HEK293 (cell line): ENCODE data around the gene CPLX3.
A peak's percentile ranks its signal among the peaks of the same experiment; 100 is the strongest.

ENCODE experiments used
- BCL6B ChIP-seq: fragments of 450-650 bp; formaldehyde crosslinking; IDR thresholded peaks from 2 replicates; pipeline ENCODE4 v1.5.1; 2017; ENCODE audit warnings: missing biosample characterization, missing genetic modification characterization
- ELK4 ChIP-seq: IDR thresholded peaks from 2 replicates; pipeline ENCODE4 v1.6.1; 2011; ENCODE audit warnings: mild to moderate bottlenecking, low read depth, low read length, borderline replicate concordance
- GLI4 ChIP-seq: fragments of 450-650 bp; formaldehyde crosslinking; IDR thresholded peaks from 2 replicates; pipeline ENCODE4 v1.5.1; 2016; ENCODE audit warnings: missing biosample characterization, missing genetic modification characterization
- HOXC10 ChIP-seq: sonication (generic); formaldehyde crosslinking; IDR thresholded peaks from 2 replicates; pipeline ENCODE4 v1.8.1; 2023; ENCODE audit warnings: mild to moderate bottlenecking, missing genetic modification reagents
- MYNN ChIP-seq: fragments of 450-650 bp; formaldehyde crosslinking; IDR thresholded peaks from 2 replicates; pipeline ENCODE4 v1.5.1; 2016; ENCODE audit warnings: missing biosample characterization, missing genetic modification characterization, borderline replicate concordance
- OVOL3 ChIP-seq: fragments of 450-650 bp; formaldehyde crosslinking; IDR thresholded peaks from 2 replicates; pipeline ENCODE4 v1.5.1; 2016; ENCODE audit warnings: missing biosample characterization, missing genetic modification characterization
- PRDM4 ChIP-seq: fragments of 450-650 bp; formaldehyde crosslinking; IDR thresholded peaks from 2 replicates; pipeline ENCODE4 v1.5.1; 2017; ENCODE audit warnings: missing biosample characterization, missing genetic modification characterization
- ZBTB49 ChIP-seq: fragments of 450-650 bp; formaldehyde crosslinking; IDR thresholded peaks from 2 replicates; pipeline ENCODE4 v1.5.1; 2016; ENCODE audit warnings: missing biosample characterization, missing genetic modification characterization, low read depth
- ZBTB7A ChIP-seq: fragments of 450-650 bp; formaldehyde crosslinking; IDR thresholded peaks from 2 replicates; pipeline ENCODE4 v1.5.1; 2016; ENCODE audit warnings: low read depth, missing biosample characterization, missing genetic modification characterization
- ZFHX2 ChIP-seq: fragments of 450-650 bp; formaldehyde crosslinking; conservative IDR thresholded peaks from 2 replicates; pipeline ENCODE4 v1.5.1; 2016; ENCODE audit warnings: missing biosample characterization, missing genetic modification characterization
- ZFP3 ChIP-seq: fragments of 450-650 bp; formaldehyde crosslinking; IDR thresholded peaks from 2 replicates; pipeline ENCODE4 v1.5.1; 2016; ENCODE audit warnings: low read depth, missing biosample characterization, missing genetic modification characterization
- ZNF114 ChIP-seq: fragments of 450-650 bp; formaldehyde crosslinking; IDR thresholded peaks from 2 replicates; pipeline ENCODE4 v1.5.0; 2017; ENCODE audit warnings: missing biosample characterization, missing genetic modification characterization
- ZNF132 ChIP-seq: fragments of 450-650 bp; formaldehyde crosslinking; IDR thresholded peaks from 2 replicates; pipeline ENCODE4 v1.5.1; 2017; ENCODE audit warnings: missing biosample characterization, missing genetic modification characterization, borderline replicate concordance
- ZNF138 ChIP-seq: fragments of 450-650 bp; formaldehyde crosslinking; IDR thresholded peaks from 2 replicates; pipeline ENCODE4 v1.5.1; 2016; ENCODE audit warnings: missing biosample characterization, missing genetic modification characterization, borderline replicate concordance
- ZNF157 ChIP-seq: fragments of 450-650 bp; formaldehyde crosslinking; IDR thresholded peaks from 2 replicates; pipeline ENCODE4 v1.5.1; 2016; ENCODE audit warnings: missing biosample characterization, missing genetic modification characterization
- ZNF248 ChIP-seq: fragments of 450-650 bp; formaldehyde crosslinking; IDR thresholded peaks from 2 replicates; pipeline ENCODE4 v1.5.1; 2017; ENCODE audit warnings: missing biosample characterization, missing genetic modification characterization
- ZNF335 ChIP-seq: fragments of 450-650 bp; formaldehyde crosslinking; conservative IDR thresholded peaks from 2 replicates; pipeline ENCODE4 v1.5.1; 2016; ENCODE audit warnings: missing biosample characterization, missing genetic modification characterization
- ZNF341 ChIP-seq: fragments of 450-650 bp; formaldehyde crosslinking; IDR thresholded peaks from 2 replicates; pipeline ENCODE4; 2016; ENCODE audit warnings: low read depth, missing biosample characterization, missing genetic modification characterization
- ZNF350 ChIP-seq: fragments of 450-650 bp; formaldehyde crosslinking; IDR thresholded peaks from 2 replicates; pipeline ENCODE4 v1.5.0; 2017; ENCODE audit warnings: missing biosample characterization, mild to moderate bottlenecking, missing genetic modification characterization
- ZNF366 ChIP-seq: fragments of 450-650 bp; formaldehyde crosslinking; conservative IDR thresholded peaks from 2 replicates; pipeline ENCODE4 v1.5.1; 2016; ENCODE audit warnings: missing biosample characterization, missing genetic modification characterization
- ZNF394 ChIP-seq: fragments of 450-650 bp; formaldehyde crosslinking; IDR thresholded peaks from 2 replicates; pipeline ENCODE4 v1.5.1; 2016; ENCODE audit warnings: missing biosample characterization, missing genetic modification characterization, mild to moderate bottlenecking, moderate library complexity, borderline replicate concordance
- ZNF501 ChIP-seq: fragments of 450-650 bp; formaldehyde crosslinking; IDR thresholded peaks from 2 replicates; pipeline ENCODE4 v1.5.1; 2016; ENCODE audit warnings: missing biosample characterization, missing genetic modification characterization
- ZNF510 ChIP-seq: fragments of 450-650 bp; formaldehyde crosslinking; IDR thresholded peaks from 2 replicates; pipeline ENCODE4 v1.5.1; 2018; ENCODE audit warnings: mild to moderate bottlenecking, missing genetic modification characterization, missing biosample characterization; ENCODE audit not compliant: insufficient replicate concordance
- ZNF530 ChIP-seq: fragments of 450-650 bp; formaldehyde crosslinking; IDR thresholded peaks from 2 replicates; pipeline ENCODE4 v1.5.1; 2016; ENCODE audit warnings: low read depth, missing biosample characterization, missing genetic modification characterization
- ZNF555 ChIP-seq: fragments of 450-650 bp; formaldehyde crosslinking; conservative IDR thresholded peaks from 2 replicates; pipeline ENCODE4 v1.5.1; 2017; ENCODE audit warnings: missing biosample characterization, mild to moderate bottlenecking, missing genetic modification characterization, inconsistent platforms
- ZNF596 ChIP-seq: fragments of 450-650 bp; IDR thresholded peaks from 2 replicates; pipeline ENCODE4 v1.5.0; 2018; ENCODE audit warnings: missing biosample characterization, mild to moderate bottlenecking, missing genetic modification characterization, moderate library complexity
- ZNF658 ChIP-seq: fragments of 450-650 bp; formaldehyde crosslinking; IDR thresholded peaks from 2 replicates; pipeline ENCODE4; 2016; ENCODE audit warnings: missing biosample characterization, missing genetic modification characterization
- ZNF692 ChIP-seq: fragments of 450-650 bp; formaldehyde crosslinking; IDR thresholded peaks from 2 replicates; pipeline ENCODE4 v1.5.1; 2016; ENCODE audit warnings: missing biosample characterization, missing genetic modification characterization
- ZNF768 ChIP-seq: fragments of 450-650 bp; formaldehyde crosslinking; IDR thresholded peaks from 2 replicates; pipeline ENCODE4 v1.5.1; 2018; ENCODE audit warnings: missing biosample characterization, mild to moderate bottlenecking, missing genetic modification characterization
- ZNF777 ChIP-seq: fragments of 450-650 bp; formaldehyde crosslinking; IDR thresholded peaks from 2 replicates; pipeline ENCODE4 v1.5.1; 2017; ENCODE audit warnings: missing biosample characterization, missing genetic modification characterization, borderline replicate concordance
- ZNF843 ChIP-seq: fragments of 450-650 bp; formaldehyde crosslinking; IDR thresholded peaks from 2 replicates; pipeline ENCODE4 v1.5.1; 2016; ENCODE audit warnings: missing biosample characterization, missing genetic modification characterization
- ZSCAN23 ChIP-seq: fragments of 450-650 bp; formaldehyde crosslinking; IDR thresholded peaks from 2 replicates; pipeline ENCODE4 v1.5.1; 2016; ENCODE audit warnings: missing biosample characterization, missing genetic modification characterization

Gene CPLX3

GRCh38 chr15:74781431-74782258 is 44.8 kb upstream of the CPLX3 start, which contains the start of gene CSK (continued):
- TF ChIP-seq ZNF248 (tag by site-specific recombination) (no peak), OVOL3 (no peak), ZNF596 (no peak), ZBTB49 (no peak), ZNF692 (tag by site-specific recombination) (no peak), ZNF501 (tag by site-specific recombination) (peak; percentile 76), ZNF114 (tag by site-specific recombination) (no peak), PRDM4 (tag by site-specific recombination) (no peak), ZNF555 (no peak), ZNF335 (peak; percentile 34), ZNF777 (tag by site-specific recombination) (no peak), ELK4 (no peak), ZNF350 (no peak), ZSCAN23 (tag by site-specific recombination) (no peak), ZNF658 (no peak), ZBTB7A (tag by site-specific recombination) (peak; percentile 32; the same call in 1 of the 2 replicates), ZNF768 (tag by site-specific recombination) (no peak; the same call in 1 of the 2 replicates), ZNF366 (no peak), ZNF138 (tag by site-specific recombination) (no peak), GLI4 (tag by site-specific recombination) (no peak), ZFP3 (tag by site-specific recombination) (no peak), ZNF157 (tag by site-specific recombination) (no peak), MYNN (tag by site-specific recombination) (no peak), HOXC10 (CRISPR knock-in tag) (no peak; the same call in 1 of the 2 replicates), ZNF843 (tag by site-specific recombination) (no peak), ZNF530 (tag by site-specific recombination) (no peak), BCL6B (tag by site-specific recombination) (no peak), ZNF510 (tag by site-specific recombination) (no peak), ZFHX2 (tag by site-specific recombination) (peak; percentile 70), ZNF341 (peak; percentile 44; the same call in 1 of the 2 replicates), ZNF132 (no peak), ZNF394 (tag by site-specific recombination) (no peak)
